ENCODE results near the gene NR1H4. TPM values are rescaled to one million over a fixed set of nuclear protein-coding genes. Genes with fewer than 3 reads are reported as not detected.

The NR1H4 gene
- total RNA-seq, 1 donor from 2014 or later: not detected

DNA sequence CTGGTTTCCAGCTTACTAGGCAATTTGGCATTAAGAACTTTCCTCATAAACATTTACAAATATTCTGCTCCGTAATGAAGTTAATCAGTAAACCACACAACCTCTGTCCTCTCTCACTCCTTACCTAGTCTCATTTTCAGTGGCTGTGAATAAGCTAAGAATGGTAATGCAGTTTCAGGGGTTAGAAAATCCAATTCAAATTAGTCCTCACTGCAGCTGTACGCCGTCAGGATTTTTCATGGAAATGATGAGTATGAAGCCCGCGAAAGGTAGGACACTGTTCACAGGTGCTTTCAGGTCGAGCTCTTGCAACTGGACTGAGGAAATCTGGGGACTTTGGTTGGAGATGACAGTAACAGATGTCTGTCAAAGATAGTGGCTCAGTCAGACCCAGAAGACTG lies 29.6 kb downstream of the NR1H4 start:
- H3K9me3 Mint-ChIP-seq (ENCODE audit: unreplicated experiment): no peaks in the 10 kb centered on the region
- no peaks in the 10 kb centered on the region for H3K4me1 Mint-ChIP-seq (ENCODE audit: unreplicated experiment)
- H3K36me3 Mint-ChIP-seq (ENCODE audit: unreplicated experiment): no peaks in the 10 kb centered on the region

GRCh38 chr12:100504804-100505203 lies 31.1 kb downstream of the NR1H4 start:
- TF ChIP-seq CTCF (IDR thresholded peaks at IDR 0.05): no peak
- no peaks in the 10 kb centered on the region for H3K9me3 Mint-ChIP-seq (ENCODE audit: unreplicated experiment)
- H3K36me3 Mint-ChIP-seq (ENCODE audit: unreplicated experiment): no peaks in the 10 kb centered on the region
- peaks cover 5% of the 10 kb centered on the region for H3K27me3 Mint-ChIP-seq (ENCODE audit: unreplicated experiment)
- H3K27ac Mint-ChIP-seq (ENCODE audit: unreplicated experiment): no peak overlapping the region
- no peaks in the 10 kb centered on the region for H3K4me1 Mint-ChIP-seq (ENCODE audit: unreplicated experiment)
- no peak overlapping the region for H3K4me3 Mint-ChIP-seq (ENCODE audit: unreplicated experiment)
- no peak for DNase-seq (ENCODE audit: extremely low spot score, unreplicated experiment)

More for the DNA sequence above, 29.6 kb downstream of the NR1H4 start:
- no peak for DNase-seq (ENCODE audit: extremely low spot score, unreplicated experiment)
- TF ChIP-seq CTCF (IDR thresholded peaks at IDR 0.05): no peak
- H3K27ac Mint-ChIP-seq (ENCODE audit: unreplicated experiment): no peak overlapping the region
- H3K4me3 Mint-ChIP-seq (ENCODE audit: unreplicated experiment): no peak overlapping the region
- H3K27me3 Mint-ChIP-seq (ENCODE audit: unreplicated experiment): peaks cover 5% of the 10 kb centered on the region

DNA sequence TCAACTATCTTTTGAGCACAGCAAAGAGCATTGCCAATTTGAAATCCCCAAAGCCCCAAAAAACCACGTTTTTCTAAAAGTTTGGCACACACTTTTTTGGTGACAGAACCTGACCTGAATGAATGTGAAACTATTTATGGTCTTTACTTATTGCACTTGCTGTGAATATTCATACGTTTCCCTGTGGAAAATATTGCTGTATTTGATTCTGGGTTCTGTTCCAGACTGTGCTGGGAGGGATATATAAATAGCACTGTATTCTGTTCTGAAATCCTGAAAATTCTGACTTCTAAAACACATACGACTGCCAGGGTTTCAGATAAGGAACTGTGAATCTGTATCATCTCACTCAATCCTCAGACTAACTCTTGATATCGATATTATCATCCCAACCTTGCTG lies 35.1 kb downstream of the NR1H4 start:
- no peak for DNase-seq (ENCODE audit: extremely low spot score, unreplicated experiment)
- Mint-ChIP-seq H3K36me3 (ENCODE audit: unreplicated experiment) (no peaks in the 10 kb centered on the region), H3K4me1 (ENCODE audit: unreplicated experiment) (no peaks in the 10 kb centered on the region), H3K4me3 (ENCODE audit: unreplicated experiment) (no peak overlapping the region), H3K9me3 (ENCODE audit: unreplicated experiment) (no peaks in the 10 kb centered on the region), H3K27ac (ENCODE audit: unreplicated experiment) (no peak overlapping the region), H3K27me3 (ENCODE audit: unreplicated experiment) (peaks cover 8% of the 10 kb centered on the region)
- no peak for TF ChIP-seq CTCF (IDR thresholded peaks at IDR 0.05)

GRCh38 chr12:100512692-100513091 lies 39.0 kb downstream of the NR1H4 start:
- Mint-ChIP-seq H3K27ac (ENCODE audit: unreplicated experiment) (no peak overlapping the region), H3K4me3 (ENCODE audit: unreplicated experiment) (no peak overlapping the region), H3K4me1 (ENCODE audit: unreplicated experiment) (no peaks in the 10 kb centered on the region), H3K9me3 (ENCODE audit: unreplicated experiment) (no peaks in the 10 kb centered on the region), H3K36me3 (ENCODE audit: unreplicated experiment) (no peaks in the 10 kb centered on the region), H3K27me3 (ENCODE audit: unreplicated experiment) (peaks cover 4% of the 10 kb centered on the region)
- no peak for TF ChIP-seq CTCF (IDR thresholded peaks at IDR 0.05)
- DNase-seq (ENCODE audit: extremely low spot score, unreplicated experiment): no peak

- no peaks in the 10 kb centered on the region for H3K27me3 Mint-ChIP-seq (ENCODE audit: unreplicated experiment)
- no peak overlapping the region for H3K27ac Mint-ChIP-seq (ENCODE audit: unreplicated experiment)
- no peaks in the 10 kb centered on the region for H3K36me3 Mint-ChIP-seq (ENCODE audit: unreplicated experiment)
- no peaks in the 10 kb centered on the region for H3K4me1 Mint-ChIP-seq (ENCODE audit: unreplicated experiment)
- no peak overlapping the region for H3K4me3 Mint-ChIP-seq (ENCODE audit: unreplicated experiment)
- H3K9me3 Mint-ChIP-seq (ENCODE audit: unreplicated experiment): peaks cover 4% of the 10 kb centered on the region
- DNase-seq (ENCODE audit: extremely low spot score, unreplicated experiment): no peak
- no peak for TF ChIP-seq CTCF (IDR thresholded peaks at IDR 0.05)
Measured at GRCh38 chr12:100515968-100516367, 42.3 kb downstream of the NR1H4 start.

All from osteocyte (in vitro differentiated cells).